GM21423 (cell line): ENCODE measurements around the gene KTN1.

ENCODE experiments used
- ATAC-seq: cut with Tn5 transposase; IDR thresholded peaks from one replicate; pipeline ENCODE4 v1.9.1; 2021; ENCODE audit warnings: mild to moderate bottlenecking, moderate library complexity; ENCODE audit not compliant: unreplicated experiment

Gene KTN1

DNA sequence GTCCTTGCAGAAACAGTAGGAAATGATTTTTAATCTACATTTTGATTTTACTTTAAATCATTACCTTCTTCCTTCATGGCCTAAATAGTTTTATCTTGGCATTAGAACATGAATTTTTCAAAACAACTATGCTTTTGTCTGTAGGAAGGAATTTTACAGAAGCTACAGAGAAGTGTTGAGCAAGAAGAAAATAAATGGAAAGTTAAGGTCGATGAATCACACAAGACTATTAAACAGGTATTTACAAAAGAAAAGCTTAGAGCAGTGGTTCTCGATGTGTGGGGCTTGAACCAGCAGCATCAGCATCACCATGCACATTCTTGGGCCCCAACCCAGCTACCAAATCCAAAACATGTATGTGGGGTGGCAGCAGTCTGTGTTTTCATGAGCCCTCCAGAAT is 91.6 kb downstream of the KTN1 start:
- ATAC-seq: no peak

DNA sequence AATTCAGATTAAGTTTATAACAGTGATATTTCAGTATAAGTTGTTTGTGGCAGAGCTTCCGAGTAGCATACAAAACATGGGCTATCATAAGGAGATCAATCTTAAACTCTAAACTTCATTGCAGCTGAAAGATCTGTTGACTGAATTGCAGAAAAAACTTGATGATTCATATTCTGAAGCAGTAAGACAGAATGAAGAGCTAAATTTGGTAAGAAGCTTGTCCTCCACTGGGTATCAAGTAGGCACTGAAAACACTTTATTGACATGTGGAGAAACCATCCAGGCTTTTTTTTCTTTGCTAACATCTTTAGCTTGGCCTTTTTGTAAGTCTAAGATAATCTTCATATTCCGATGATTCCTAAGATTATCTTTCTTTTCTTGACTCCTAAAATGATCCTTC is 93.0 kb downstream of the KTN1 start:
- no peak for ATAC-seq

- no peak for ATAC-seq
These were observed 101.1 kb downstream of the KTN1 start for GRCh38 chr14:55681096-55681495.

DNA sequence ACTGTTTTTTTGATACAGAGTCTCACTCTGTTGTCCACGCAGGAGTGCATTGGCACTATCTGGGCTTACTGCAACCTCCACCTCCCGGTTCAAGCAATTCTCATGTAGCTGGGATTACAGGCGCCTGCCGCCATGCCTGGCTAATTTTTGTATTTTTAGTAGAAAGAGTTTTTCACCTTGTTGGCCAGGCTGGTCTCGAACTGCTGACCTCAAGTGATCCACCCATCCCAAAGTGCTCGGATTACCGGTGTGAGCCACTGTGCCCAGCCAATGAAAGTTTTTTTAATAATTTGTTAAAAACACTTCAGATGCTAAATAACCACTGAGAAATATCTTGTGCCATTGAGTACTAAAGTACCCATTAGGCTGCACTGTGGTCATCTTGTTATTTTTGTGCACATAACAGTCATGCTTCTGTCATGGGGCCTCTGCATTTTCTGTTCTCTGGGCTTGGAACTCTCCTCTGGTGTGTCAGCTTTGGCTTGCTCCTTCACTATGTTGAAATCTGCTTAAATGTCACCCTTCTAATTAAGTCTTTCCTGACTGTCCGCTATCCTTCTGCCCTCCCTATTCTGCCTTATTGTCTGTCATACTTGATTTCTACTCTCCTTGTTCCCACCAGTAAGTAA is 105.1 kb downstream of the KTN1 start:
- no peak for ATAC-seq

GRCh38 chr14:55686713-55687112 is 106.7 kb downstream of the KTN1 start:
- ATAC-seq: no peak

DNA sequence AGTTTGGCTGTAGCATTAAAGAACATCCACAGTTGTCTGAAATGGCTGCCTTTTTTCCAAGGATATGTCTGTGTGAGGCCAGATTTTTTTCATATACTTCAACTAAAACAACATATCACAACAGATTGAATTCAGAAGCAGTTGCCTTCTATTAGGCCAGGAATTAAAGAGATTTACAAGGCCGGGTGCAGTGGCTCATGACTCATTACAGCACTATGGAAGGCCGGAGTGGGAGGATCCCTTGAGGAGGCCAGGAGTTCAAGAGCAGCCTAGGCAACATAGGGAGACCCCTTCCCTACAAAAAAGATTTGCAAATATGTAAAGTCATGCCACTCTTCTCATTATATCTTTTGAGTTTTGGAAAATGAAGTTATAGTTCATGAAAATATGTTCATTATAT is 108.6 kb downstream of the KTN1 start:
- ATAC-seq: no peak

DNA sequence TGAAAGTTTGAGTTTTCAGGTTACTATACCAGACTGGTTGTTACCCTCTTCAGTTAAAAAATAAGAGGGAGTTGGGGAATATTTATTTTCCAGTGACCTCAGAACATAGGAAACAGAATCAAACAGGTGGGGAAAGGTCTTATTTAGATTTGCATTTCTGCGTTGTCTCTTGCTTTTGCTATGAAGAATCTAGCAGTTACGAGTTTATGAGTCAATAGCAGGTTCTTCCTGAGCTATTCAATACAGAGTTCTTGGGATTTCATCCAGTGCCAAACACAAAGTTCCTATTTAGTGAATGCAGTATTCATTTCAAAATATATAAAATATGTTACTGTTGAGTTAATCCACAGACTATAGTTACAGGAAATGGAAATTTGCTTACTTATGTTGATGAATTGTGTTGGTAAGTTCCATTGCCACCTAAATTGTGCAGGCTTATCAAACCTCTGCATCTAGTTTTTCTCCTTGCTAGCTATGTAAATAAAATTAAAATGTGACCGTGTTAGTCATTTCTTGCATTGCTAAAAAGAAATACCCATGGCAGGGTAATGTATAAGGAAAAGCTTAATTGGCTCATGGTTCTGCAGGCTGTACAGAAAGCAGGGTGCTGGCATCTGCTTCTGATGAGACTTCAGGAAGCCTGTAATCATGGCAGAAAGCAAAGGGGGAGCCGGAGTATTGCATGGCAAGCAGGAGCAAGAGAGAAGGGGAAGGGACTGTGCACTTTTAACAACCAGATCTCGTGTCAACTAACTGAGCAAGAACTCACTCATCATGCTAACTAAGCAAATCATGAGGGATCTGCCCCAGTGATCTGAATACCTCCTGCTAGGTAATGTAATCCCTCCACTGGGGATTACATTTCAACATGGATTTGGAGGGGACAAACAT is 110.2 kb downstream of the KTN1 start:
- no peak for ATAC-seq

DNA sequence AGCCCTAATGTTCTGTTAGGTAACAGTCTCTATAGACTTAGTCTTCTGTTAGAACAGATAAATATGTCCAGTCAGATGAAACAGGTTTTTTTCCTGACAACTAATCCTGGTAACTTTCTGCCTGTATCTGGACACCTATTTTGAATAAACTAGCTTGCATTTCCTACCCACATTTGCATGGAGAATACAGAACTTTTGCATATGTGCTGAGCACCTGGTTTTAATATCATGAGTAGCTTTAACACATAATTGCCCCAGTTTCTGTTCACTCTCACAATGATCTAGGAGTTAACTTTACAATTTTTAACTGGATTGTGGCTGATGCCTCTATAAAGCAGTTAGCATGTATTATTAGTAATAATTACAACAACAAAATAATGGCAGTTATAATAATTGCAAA is 111.7 kb downstream of the KTN1 start:
- no peak for ATAC-seq

GRCh38 chr14:55693904-55694303 is 113.9 kb downstream of the KTN1 start:
- no peak for ATAC-seq

GRCh38 chr14:55697414-55697861 is 117.4 kb downstream of the KTN1 start:
- ATAC-seq: no peak

- ATAC-seq: no peak
These were observed 118.0 kb downstream of the KTN1 start for GRCh38 chr14:55698051-55698450.

DNA sequence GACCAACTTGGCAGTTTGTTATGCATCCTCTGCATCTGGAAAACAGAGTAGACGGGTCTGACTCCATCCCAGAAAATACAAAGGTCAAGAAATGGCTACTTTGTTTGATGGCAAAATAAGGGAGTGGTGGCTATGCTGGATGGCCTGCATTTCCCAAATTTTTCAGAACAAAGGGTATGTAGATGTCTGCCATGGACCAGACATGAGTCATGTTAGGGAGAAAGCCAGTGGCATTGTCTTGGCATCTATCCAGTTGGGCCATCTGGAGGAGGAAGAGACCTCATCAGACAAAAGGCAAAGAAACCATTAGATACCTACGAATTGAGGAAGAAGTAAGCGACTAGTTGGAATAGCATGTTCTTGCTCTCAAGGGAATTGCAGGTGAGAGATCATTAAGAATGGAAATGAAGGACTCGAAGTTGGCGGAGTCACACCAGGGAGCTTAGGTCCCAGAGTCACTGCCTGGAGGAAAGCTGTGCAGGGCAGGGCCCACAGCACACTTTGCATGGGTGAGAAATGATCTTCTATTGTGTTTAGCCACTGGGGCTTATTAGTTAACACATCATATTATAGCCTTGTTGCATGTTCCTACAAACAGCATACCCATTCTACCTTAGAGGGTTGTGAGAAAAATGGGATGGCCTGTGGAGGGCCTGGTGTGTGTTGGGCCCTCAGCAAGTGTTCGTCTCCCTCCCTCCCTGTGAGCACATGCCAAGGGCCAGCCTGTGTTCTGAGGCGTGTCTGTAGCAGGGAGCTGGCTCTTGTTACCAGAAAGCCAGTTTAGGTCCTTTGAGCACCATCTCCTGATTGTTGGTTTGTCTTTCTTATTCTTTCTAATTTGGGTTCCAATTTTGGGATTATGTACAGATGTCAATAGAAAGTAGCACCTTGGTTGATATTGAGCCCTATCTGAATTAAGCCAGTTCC is 119.4 kb downstream of the KTN1 start:
- ATAC-seq: no peak

DNA sequence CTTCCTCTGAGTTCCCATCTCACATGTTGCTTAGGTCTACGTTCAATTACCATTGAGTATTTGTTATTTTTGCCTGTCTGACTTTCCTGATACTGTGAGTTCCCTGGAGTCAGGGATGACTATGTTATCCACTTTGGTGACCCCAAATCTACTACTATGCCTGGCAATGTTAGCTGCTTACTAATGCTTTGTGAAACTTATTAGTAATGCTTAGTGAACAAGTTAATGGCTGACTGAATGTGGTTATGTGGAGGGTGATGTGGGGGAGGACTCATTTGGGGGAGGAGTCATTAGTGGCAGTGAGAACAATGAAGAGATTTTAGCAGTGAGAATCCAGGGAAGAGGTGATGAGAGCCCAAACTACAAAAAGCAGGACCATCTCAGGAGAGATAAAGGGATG is 121.6 kb downstream of the KTN1 start:
- ATAC-seq: peak; percentile 99

GRCh38 chr14:55702511-55702910 is 122.5 kb downstream of the KTN1 start:
- ATAC-seq: no peak

DNA sequence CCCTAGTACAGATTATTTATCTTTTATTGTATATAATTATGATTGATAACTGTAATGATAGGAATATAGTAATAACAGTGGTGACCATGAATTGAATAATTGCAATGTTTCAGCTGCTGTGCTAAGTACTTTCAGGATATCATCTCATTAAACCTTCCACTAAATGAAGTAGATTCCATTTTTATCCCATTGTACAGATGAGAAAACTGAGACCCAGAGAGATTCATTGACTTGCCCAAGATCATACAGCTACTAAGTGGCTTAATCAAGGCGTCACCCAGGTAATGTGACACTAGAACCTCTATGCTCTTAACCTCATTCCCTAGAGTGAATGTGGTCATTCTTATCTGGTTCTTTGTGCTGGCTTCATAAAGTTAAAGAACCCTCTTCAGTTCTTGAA is 124.6 kb downstream of the KTN1 start:
- no peak for ATAC-seq

- no peak for ATAC-seq
These were observed 125.8 kb downstream of the KTN1 start for GRCh38 chr14:55705651-55706364.

GRCh38 chr14:55706365-55706684 is 126.3 kb downstream of the KTN1 start:
- ATAC-seq: no peak

GRCh38 chr14:55706893-55707292 is 126.9 kb downstream of the KTN1 start:
- no peak for ATAC-seq

- ATAC-seq: no peak
These were observed 127.4 kb downstream of the KTN1 start for GRCh38 chr14:55707365-55707804.

- ATAC-seq: no peak
These were observed 130.6 kb downstream of the KTN1 start for GRCh38 chr14:55710506-55711041.
